Lung (tissue), 12 donors: ENCODE results near the gene SIX2. TPM values are rescaled to one million over a fixed set of nuclear protein-coding genes. Genes with fewer than 3 reads are reported as not detected.

ENCODE experiments used
- ATAC-seq: fragments of 200-7000 bp; cut with Tn5 transposase; one replicate; pipeline ENCODE4 v1.9.1; 2020; ENCODE audit warnings: moderate number of reproducible peaks; ENCODE audit not compliant: insufficient read depth, low FRiP score
- DNase-seq, 3 donors: peaks; one replicate each; pipeline ENCODE4 v3.0.0-alpha.2; 2013 to 2017
- H3K27ac ChIP-seq, 2 donors: one replicate each; pipeline ENCODE4 v1.5.1; 2013; ENCODE audit warnings: mild to moderate bottlenecking in 2 of 2, moderate library complexity in 2 of 2, control low read depth in 1 of 2, inconsistent platforms in 1 of 2, low read depth in 1 of 2, low read length in 1 of 2
- H3K27me3 ChIP-seq, 3 donors: one replicate each; pipeline ENCODE4 v1.5.1; 2013; ENCODE audit warnings: low read length in 2 of 3; ENCODE audit not compliant: control insufficient read depth in 3 of 3, insufficient read depth in 3 of 3
- H3K36me3 ChIP-seq, 4 donors: one replicate each; pipeline ENCODE4 v1.5.1; 2013; ENCODE audit warnings: low read length in 4 of 4, mild to moderate bottlenecking in 1 of 4, moderate library complexity in 1 of 4; ENCODE audit not compliant: control insufficient read depth in 4 of 4, insufficient read depth in 4 of 4
- H3K4me1 ChIP-seq, 5 donors: one replicate each; pipeline ENCODE4 v1.5.1; 2013; ENCODE audit warnings: low read length in 5 of 5, mild to moderate bottlenecking in 2 of 5, moderate library complexity in 1 of 5; ENCODE audit not compliant: control insufficient read depth in 5 of 5, insufficient read depth in 5 of 5
- H3K4me3 ChIP-seq: one replicate; pipeline ENCODE4 v1.5.1; 2013; ENCODE audit warnings: mild to moderate bottlenecking, control low read depth, moderate library complexity
- H3K9ac ChIP-seq, 2 donors: one replicate each; pipeline ENCODE4 v1.5.1; 2013; ENCODE audit warnings: low read length in 2 of 2, control low read depth in 1 of 2; ENCODE audit not compliant: insufficient read depth in 1 of 2
- H3K9me3 ChIP-seq, 4 donors: one replicate each; pipeline ENCODE4 v1.5.1; 2013; ENCODE audit warnings: low read length in 3 of 4, mild to moderate bottlenecking in 1 of 4, moderate library complexity in 1 of 4; ENCODE audit not compliant: control insufficient read depth in 4 of 4, insufficient read depth in 3 of 4
- CTCF ChIP-seq: IDR thresholded peaks from 2 replicates; pipeline ENCODE4 v1.5.1; 2012; ENCODE audit warnings: mild to moderate bottlenecking; ENCODE audit errors: control extremely low read depth, extremely low read depth
- WGBS, 2 donors: extraction: QIAGEN DNeasy Blood & Tissue Kit; methylation state at CpG; one replicate each; pipeline ENCODE4 v1.1.7; 2013; 5-methylcytosine and 5-hydroxymethylcytosine counted together
- polyA plus RNA-seq, 2 donors: library from polyadenylated mRNA; stranded (reverse); fragments of 200-250 nt; gene quantifications; one replicate each; pipeline ENCODE4 v1.2.1, GENCODE V29; 2013
- total RNA-seq, 2 donors: library from RNA; depleted of rRNA in 1 of 2; stranded (reverse); fragments of >200 nt in 1 of 2; gene quantifications; one replicate each; pipeline ENCODE4 v1.2.1, GENCODE V29; 2014 to 2021
- donor health status: control.
- donor health status: control.
- donor health status: Bipolar disorder and iron deficiency.
- donor health status: healthy.
- donor health status: DM: yes; HTN: yes; CAD: no.

The SIX2 gene
- total and polyA plus RNA-seq, 4 donors, result 0.34 to 0.83 (median 0.44) TPM

GRCh38 chr2:45020439-45020838 lies 11.2 kb upstream of the SIX2 start:
- Histone ChIP-seq H3K9me3 (peaks cover 0 to 2% (median 0%) of the 10 kb centered on the region in 4 donors), H3K27ac (no peak overlapping the region), H3K36me3 (no peaks in the 10 kb centered on the region), H3K9ac (no peak overlapping the region), H3K27me3 (peaks cover 0 to 36% (median 24%) of the 10 kb centered on the region in 3 donors), H3K4me1 (no peaks in the 10 kb centered on the region), H3K4me3 (no peak overlapping the region)
- no peak for ATAC-seq
- TF ChIP-seq CTCF, result no peak
- no peak for DNase-seq
- 87 to 92% methylated on average over 3 of the region's 3 CpGs for WGBS, 2 donors

GRCh38 chr2:45018023-45018422 lies 8.8 kb upstream of the SIX2 start:
- Histone ChIP-seq H3K27ac (no peak overlapping the region), H3K9ac (no peak overlapping the region), H3K9me3 (peaks cover 0 to 5% (median 0%) of the 10 kb centered on the region in 4 donors), H3K27me3 (peaks cover 4 to 56% (median 39%) of the 10 kb centered on the region in 3 donors), H3K4me1 (peaks cover 0 to 15% (median 9%) of the 10 kb centered on the region in 5 donors), H3K36me3 (no peaks in the 10 kb centered on the region), H3K4me3 (no peak overlapping the region)
- ATAC-seq, result no peak
- WGBS, 2 donors, result 63 to 65% methylated on average over 1 of the region's 1 CpG
- no peak for DNase-seq
- TF ChIP-seq CTCF, result no peak

- H3K27me3 ChIP-seq, result peaks cover 4 to 84% (median 64%) of the 10 kb centered on the region in 3 donors
- 69 to 72% methylated on average over 7 of the region's 7 CpGs for WGBS, 2 donors
- no peak overlapping the region for H3K9ac ChIP-seq
- DNase-seq, result no peak
- no peak for TF ChIP-seq CTCF
- H3K27ac ChIP-seq, result no peak overlapping the region
- no peak for ATAC-seq
- no peaks in the 10 kb centered on the region for H3K36me3 ChIP-seq
- peaks cover 0 to 4% (median 0%) of the 10 kb centered on the region in 4 donors for H3K9me3 ChIP-seq
- H3K4me3 ChIP-seq, result no peak overlapping the region
- H3K4me1 ChIP-seq, result peaks cover 0 to 27% (median 10%) of the 10 kb centered on the region in 5 donors
Observed at GRCh38 chr2:45014831-45015230, 5.6 kb upstream of the SIX2 start.
